D341Med (cell line): Measurements from ENCODE around the gene AFAP1.

Source experiments
- DNase-seq: peaks from one replicate; pipeline ENCODE4 v3.0.0; 2012; ENCODE audit warnings: low spot score

The AFAP1 gene

GRCh38 chr4:7714738-7715137 lies 224.9 kb downstream of the AFAP1 start:
- no peak for DNase-seq

GRCh38 chr4:7714176-7714575 lies 225.5 kb downstream of the AFAP1 start:
- no peak for DNase-seq

- no peak for DNase-seq
These were observed 225.9 kb downstream of the AFAP1 start for GRCh38 chr4:7713757-7714156.

- DNase-seq = no peak
These were observed 227.5 kb downstream of the AFAP1 start for GRCh38 chr4:7712021-7712671.

- no peak for DNase-seq
These were observed 228.2 kb downstream of the AFAP1 start for GRCh38 chr4:7711307-7711963.

GRCh38 chr4:7710576-7711306 lies 228.9 kb downstream of the AFAP1 start:
- DNase-seq = no peak

- DNase-seq = no peak
These were observed 229.5 kb downstream of the AFAP1 start for GRCh38 chr4:7710126-7710525.

GRCh38 chr4:7709431-7709830 lies 230.2 kb downstream of the AFAP1 start:
- no peak for DNase-seq

GRCh38 chr4:7708981-7709380 lies 230.7 kb downstream of the AFAP1 start:
- DNase-seq = no peak
